ENCODE measurements around the gene TMEM81.

Gene TMEM81, protein sequence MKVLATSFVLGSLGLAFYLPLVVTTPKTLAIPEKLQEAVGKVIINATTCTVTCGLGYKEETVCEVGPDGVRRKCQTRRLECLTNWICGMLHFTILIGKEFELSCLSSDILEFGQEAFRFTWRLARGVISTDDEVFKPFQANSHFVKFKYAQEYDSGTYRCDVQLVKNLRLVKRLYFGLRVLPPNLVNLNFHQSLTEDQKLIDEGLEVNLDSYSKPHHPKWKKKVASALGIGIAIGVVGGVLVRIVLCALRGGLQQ

DNA sequence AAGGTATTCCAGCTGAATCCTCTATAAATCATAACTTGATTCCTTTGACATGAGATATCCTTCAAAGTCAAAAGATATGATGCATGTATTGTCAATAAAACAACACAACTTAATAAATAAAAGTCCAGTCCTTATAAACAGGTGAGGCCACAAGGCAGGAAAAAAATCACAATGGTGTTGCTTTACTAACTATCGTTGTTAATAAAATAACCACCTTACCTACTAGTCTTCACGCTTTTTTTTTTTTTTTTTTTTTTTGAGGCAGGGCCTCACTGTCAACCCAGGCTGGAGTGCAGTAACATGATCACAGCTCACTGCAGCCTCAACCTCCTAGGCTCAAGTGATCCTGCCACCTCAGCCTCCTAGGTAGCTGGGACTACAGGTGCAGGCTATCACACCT, at the start of gene TMEM81:
TSS of gene TMEM81 (minus strand) at position 101 of the 400 bp plus-strand sequence. CDS start 140 bp downstream, outside the sequence.
- no peak for DNase-seq

DNA sequence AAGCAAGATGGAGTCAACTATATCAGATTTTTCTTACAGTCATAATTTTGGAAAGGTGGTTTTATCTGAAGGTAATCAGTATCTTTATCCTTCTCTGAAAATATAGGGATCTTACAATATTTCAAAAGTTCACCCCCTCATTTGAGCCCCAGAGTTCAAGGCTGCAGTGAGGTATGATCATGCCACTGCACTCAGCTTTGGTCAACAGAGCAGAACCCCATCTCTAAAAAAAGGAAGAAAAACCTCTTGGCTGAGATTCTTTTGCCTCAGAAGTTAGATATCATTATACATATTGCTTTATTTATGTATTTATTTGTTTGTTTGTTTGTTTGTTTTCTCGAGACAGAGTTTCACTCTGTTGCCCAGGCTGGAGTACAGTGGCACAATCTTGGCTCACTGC, 49.0 kb upstream of the TMEM81 start:
- DNase-seq = no peak

DNA sequence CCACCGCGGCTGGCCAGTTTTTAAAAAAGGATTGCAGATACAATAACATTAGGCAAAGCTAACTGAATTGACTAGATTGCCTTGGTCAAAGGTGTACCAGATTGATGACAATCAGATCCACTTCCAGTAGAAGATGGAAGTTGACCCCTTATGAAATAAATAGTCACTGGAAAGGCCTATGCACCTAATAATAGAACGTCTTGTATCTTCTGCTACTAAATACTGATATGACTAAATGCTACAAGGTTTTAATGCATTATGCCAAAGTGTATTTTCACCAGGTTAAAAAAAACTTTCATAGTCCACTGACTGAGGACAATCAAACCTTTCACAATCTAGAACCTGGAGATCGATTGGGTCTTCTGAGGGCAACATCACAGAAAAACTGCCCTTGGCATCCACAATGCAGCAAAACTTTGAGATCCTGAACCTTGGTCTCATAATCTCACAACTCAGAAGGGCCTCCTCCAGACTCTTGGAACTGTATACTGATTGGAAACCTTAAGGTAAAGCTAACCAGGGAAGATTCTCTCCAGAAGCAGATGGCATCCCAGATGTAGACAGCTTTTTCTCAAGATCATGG, 45.3 kb upstream of the TMEM81 start:
- DNase-seq = no peak

DNA sequence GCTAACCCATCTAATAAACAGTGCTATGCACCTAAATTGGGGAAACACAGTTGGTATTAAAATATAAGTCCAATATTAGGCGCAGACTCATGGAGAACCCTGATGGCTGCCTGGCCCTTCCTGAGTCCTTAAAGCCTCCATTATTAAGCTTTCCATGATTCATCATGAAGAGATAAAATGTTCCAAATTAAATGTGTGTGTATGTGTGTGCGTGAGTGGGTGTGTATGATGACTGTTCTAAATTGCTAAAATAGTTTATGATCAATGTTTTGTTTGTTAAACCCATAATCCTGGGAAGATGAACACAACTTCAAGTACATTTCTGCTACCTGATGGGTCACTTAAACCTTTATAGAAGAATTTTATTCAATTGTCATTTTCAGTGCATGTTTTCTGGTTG, 43.8 kb upstream of the TMEM81 start:
- DNase-seq = no peak

DNA sequence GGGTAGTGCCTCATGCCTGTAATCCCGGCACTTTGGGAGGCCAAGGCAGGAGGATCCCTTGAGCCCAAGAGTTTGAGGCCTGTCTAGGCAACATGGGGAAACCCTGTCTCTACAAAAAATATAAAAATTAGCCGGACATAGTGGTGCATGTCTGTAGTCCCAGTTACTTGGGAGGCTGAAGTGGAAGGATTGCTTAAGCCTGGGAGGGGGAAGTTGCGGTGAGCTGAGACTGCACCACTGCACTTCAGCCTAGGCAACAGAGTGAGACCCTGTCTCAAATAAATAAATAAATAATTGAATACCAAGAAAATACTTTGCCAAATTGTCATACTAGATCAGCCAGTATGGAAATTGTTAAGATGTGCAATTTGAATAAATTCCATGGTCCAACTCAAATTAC, 43.4 kb upstream of the TMEM81 start:
- no peak for DNase-seq

DNA sequence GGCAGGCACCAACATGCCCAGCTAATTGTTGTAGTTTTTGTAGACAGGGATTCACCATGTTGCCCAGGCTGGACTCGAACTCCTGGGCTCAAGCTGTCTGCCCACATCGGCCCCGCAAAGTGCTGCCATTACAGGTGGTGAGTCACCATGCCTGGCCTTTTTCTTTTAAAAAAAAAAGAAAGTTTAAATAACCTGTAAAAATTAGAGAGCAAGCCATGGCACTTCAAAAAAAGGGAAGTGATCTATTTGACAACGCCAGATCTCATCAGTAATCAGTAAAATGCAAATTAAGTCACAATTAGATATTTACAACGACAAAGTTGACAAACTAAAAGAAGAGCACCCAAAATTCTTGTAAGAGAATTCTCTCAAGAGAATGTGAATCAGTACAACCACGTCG, 40.5 kb upstream of the TMEM81 start:
- DNase-seq = no peak

DNA sequence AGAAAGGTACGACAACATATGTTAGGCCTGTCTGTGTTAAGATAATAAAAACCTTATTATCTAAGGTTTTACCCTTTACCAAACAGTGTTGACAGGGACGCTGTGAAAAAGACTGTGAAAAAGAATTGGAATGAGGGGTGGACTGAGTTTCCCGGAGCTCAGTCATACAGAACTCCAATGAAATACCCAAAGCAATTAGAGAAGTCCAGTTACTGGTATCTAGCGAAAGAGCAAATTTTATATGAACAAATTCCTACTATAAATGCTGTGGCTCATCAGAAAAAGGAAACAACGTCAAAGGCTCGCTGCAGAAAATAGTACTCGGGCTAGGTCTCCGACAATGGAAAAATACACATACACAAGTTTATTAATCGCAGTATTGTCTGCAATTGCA, 38.2 kb upstream of the TMEM81 start:
- DNase-seq = no peak

DNA sequence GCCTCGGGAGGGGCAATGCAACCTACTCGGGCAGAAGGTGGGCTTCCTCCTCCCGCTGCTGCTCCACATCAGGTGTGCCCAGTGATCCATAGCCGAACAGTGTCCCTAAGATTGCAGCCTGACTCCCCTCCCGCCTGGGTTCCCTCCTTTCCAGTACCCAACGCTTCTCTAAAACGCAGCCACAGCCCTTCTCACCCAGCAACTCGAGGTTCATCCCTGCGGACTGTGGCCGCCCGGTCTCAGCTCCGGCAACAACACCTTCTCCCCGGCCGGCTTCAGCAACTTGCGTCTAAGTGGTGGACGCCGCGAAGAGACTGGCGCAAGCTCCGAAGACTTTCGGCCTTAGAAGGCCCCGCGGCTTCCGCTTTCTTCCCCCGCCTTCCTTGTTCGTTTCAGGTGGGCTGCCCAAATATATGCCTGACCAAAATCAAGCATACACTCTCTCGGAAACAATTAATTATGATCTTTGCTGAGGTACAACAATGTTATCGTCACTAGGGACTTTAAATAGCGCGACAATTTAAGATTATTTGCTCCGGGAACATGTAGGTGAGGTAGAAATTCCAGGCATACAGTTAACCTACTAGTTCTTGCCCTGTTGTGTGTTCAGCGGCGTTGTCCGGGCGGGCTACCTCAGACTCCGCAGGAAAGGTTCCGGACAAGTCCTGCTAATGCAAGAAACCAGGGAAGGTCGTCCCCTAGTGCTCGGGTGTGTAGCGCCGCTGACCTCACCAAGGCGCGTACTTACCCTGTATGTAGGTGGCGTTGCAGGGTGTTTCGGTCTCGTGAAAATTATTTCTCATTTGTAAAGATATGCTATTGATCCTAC, 37.6 kb upstream of the TMEM81 start, which contains the start of gene RBBP5:
TSS of gene RBBP5 (minus strand) at position 319 of the 829 bp plus-strand sequence. CDS start at position 214, 105 bp downstream.
- peak; percentile 92 for DNase-seq

DNA sequence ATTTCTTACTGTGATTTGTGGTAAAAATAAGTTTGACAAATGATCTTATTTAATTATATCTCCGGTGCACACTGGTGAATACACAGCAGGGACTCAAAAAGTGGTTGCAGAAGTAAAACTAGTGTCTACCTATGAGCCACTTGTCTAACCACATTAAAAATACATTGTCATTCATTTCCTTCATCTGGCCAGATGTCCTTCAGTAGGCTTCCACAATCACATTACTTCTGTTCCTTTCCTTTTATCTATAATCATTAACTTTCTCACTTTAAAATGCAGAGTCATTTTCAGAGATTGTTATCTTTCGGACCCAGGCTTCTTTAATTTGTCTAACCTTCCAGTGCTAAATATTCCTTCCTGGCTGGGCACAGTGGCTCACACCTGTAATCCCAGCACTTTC, 34.5 kb upstream of the TMEM81 start:
- no peak for DNase-seq

DNA sequence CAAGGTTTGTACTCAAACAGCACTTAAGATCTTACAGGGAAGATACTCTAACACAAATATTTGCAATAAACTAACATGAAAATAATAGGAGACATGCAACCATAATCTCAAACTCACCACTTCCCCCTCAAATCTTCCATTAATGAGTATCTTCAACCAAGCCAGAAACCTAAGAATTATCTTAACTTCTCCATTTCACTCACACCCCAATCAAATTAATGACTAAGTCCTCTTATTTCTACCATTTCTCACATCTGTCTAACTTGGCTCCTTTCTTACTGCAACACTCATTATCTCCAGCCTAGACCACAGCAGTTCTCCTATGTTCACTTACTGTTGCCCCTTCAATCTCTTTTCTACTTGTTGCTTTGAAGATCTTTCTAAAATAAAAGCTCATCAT, 27.1 kb upstream of the TMEM81 start:
- DNase-seq = no peak

DNA sequence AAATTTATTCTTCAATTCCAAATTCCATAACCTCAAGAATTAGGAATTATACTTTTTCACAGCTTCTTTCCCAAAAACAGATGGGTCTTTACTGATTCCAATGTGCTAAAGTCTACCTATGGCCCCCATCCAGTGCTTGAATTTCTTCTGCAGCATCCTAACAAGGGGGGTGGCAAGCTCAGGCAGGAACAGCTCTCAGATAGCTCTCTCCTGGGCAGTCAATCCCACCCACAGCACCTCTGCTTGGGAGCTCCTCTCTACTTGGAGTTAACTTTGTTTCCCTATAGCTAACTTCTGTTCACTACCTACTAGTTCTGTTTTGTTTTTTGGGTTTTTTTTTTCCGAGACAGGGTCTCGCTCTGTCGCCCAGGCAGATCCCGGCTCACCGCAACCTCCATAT, 25.5 kb upstream of the TMEM81 start:
- DNase-seq = no peak

DNA sequence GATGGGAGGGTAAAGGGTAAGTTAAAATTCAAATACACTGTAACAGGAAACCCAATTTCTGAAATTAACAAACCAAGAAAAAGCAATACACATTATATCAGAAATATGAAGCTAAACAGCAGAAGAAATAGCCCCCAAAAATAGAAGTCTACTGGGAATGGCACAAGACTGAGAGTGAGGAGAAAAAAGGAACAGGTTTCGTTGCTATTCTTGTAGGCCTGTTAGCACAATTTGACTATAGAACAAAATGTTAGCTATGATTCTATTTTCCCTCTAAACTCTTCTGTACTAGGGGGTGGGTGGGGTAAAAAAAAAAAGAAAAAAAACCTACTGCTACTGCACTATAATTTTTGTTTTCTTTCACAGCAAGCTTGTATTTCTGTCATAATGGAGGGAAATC, 25.0 kb upstream of the TMEM81 start:
- no peak for DNase-seq

DNA sequence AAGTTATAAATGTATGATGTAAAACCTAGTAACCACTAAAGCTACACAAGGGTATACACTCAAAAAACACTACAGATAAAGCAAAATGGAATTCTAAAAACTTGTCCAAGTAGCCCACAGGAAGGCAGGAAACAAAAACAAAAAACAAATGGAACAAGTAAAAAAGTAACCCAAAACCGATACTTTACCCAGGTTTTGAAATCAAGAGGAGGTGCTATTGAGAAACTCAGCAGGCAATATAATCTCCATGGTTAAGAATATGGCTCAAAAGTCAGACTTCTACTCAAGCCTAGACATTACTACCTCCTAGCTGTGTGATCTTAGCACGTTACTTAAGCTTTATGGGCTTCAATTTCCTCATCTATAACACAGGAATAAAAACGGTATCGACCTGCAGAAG, 24.2 kb upstream of the TMEM81 start:
- no peak for DNase-seq

DNA sequence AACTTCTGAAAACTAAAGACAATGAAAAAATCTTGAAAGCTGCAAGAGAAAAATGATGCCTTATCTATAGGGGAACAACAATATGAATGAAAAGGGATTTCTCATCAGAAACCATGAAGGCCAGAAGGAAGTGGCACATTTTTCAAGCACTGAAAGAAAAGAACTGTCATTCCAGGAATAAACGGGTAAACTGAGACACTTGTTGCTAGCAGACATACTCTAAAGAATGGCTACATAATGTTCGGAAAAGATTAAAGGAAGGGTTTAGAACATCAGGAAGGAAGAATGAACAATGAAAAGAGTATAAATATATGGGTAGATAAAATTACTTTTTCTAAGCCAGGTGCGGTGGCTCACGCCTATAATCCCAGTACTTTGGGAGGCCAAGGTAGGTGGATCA, 23.1 kb upstream of the TMEM81 start:
- no peak for DNase-seq

DNA sequence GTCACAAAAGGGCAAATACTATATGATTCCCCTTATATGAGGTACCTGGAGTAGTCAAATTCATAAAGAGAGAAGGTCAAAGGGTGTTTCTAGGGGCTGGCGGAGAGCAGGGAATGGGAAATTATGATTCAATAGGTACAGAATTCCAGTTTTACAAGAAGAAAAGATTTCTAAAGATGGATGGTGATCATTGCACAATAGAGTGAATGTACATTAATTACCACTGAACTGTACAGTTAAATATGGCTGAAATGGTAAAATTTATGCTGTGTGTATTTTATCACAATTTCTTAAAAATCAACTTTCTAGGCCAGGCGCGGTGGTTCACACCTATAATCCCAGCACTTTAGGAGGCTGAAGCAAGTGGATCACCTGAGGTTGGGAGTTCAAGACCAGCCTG, 18.1 kb upstream of the TMEM81 start:
- DNase-seq = no peak

DNA sequence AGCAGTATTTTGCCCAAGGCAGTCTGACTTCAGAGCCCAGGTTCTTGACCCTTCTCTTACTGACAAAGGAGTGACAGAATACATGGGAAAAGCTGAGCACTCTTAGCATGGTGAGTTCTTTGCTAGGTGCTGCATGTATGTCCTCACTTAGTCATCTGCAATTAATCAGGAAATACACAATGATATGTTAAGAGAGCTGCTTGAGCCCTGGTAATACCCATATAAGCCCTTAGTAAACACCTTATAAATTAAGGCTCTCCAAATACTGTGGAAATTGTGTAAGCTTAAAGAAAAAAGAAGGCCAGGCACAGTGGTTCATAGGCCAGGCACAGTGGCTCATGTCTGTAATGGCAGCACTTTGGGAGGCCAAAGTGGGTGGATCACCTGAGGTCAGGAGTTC, 14.0 kb upstream of the TMEM81 start:
- no peak for DNase-seq

DNA sequence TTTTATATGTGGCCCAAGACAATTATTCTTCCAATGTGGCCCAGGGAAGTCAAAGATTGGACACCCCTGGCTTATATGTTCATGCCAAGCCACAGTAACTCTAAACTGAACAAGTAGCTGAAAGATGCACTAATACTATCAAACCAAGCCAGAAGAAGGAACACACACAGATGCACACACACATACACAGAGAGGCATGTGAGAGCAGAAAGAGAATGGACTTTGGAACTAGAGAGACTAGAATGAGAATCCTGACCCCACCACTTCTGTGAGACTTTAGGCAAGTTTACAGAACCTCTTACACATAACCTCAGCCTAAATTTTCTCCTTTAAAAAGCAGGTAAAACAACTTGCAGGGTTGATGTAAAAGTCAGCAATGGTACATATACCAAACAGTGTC, 11.2 kb upstream of the TMEM81 start:
- DNase-seq = no peak

DNA sequence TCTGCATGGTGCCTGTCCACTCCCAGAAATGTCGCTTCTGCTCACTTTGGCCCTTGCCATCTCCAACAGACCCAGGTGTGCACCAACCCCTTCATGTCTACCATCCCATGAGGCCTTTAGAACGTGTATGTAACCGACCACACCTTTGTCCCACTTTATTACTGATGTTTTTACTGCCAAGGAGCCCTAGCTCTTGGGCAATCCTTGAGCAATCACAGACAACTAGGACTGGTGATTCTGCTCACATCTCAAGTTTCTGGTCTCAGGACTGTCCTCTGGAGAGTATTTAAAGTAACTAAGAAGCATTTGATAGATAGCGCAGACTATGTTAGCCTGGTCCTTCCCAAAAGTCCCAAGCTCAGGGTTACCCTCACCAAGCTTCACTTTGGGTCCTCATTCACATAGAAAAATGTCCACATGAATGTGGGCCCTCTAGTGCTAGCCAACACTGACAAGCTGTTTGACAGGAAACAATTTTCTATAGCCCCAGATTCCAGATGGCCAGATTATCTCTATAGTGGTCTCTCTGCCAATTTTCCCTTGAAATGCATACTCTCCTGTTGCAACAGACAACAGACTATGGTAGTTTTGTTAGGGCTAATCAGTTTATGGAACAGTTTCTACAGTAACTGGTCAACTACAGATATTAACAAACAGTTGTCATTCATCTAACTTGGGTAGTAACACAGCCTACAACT, 6.9 kb upstream of the TMEM81 start:
- DNase-seq = no peak

DNA sequence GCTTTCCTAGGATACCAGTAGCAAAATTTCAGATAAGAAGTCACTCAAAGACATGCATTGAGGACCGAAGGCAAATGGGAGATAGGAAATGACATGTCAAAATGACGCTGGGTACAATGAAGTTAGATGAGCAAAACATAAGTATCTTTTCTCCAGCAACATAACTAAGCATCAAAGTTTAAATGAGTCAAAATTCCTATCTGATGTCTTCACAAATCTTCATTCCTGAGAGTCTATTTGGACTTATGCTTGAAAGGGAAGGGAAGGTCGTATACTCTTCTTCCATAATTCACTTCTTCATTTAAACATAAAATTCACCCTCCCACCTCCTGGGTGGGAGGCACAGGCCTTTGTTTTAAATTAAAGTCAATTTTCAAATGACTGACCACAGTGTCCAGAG, 4.1 kb upstream of the TMEM81 start:
- no peak for DNase-seq

DNA sequence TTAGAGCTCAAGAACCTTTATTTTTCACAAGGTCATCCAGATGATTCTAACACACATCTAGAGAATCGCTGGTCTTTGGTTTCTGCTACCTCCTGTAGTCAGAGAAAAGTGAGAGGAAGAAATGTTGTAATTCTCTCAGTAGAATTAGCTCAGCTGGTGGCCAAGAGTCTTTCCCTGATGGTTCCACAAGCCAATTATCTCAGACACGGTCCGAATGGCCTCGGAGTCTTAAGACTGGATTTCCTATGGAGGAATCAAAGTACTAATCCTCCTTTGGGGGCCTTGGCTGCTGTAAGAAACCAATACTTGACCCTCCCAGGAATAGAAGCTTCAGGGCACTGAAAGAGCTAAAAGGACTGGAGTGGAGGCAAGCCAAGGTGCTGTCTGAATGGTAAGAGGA, 1.8 kb downstream of the TMEM81 start:
- no peak for DNase-seq

DNA sequence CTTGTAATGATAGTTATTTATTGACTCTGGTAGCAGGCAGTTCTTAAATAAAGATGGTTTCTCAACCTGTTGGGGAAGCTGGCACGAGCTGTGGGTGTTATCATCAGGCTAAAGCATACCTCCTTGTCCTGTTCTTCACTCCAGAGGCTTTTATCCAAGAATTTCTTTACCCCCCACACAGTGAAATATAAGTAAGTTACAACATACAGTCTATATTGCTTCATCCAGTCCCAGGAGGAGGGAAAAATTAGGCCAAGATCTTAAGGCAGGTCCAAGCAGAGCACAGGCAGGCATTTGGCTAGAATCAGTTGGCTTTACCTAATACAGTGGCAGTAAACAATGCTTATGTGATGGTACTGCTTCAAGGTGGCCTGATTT, 6.3 kb downstream of the TMEM81 start:
- no peak for DNase-seq

DNA sequence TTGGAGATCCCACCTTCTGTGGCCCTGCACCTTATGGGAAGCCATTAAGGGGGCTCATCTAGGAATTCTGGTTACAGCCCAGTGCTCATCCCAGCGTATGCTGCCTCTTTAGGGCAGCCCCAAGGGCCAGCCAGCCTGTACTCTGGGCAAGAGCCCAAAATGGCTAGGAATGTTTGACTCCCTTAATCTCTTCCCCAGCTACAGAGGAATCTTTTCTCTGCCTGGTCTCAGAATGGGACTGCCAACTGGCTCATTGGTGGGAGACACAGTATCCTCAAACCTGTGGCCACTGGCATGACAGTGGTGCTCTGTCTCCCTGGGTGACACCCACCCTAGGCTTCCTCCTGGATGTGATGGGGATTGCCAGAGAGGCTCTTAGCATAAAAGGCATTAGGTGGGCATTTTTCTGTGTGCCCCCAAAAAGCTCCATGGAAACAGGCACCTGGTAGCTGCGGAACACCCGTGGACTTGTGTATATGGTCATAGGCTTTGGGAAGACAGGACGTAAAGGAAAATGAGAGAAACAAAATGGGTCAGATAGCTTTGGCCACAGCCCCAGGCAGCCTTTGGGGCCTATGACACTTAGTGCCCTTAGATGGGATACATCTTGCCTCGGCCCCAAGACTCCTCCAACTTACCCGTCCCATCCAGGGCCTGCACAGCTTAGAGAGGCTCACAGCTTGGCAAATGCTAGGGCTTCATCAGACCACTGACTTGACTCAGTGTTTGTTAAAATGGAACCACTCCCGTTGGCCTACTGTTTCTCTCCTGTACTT, 6.9 kb downstream of the TMEM81 start:
- DNase-seq = no peak

DNA sequence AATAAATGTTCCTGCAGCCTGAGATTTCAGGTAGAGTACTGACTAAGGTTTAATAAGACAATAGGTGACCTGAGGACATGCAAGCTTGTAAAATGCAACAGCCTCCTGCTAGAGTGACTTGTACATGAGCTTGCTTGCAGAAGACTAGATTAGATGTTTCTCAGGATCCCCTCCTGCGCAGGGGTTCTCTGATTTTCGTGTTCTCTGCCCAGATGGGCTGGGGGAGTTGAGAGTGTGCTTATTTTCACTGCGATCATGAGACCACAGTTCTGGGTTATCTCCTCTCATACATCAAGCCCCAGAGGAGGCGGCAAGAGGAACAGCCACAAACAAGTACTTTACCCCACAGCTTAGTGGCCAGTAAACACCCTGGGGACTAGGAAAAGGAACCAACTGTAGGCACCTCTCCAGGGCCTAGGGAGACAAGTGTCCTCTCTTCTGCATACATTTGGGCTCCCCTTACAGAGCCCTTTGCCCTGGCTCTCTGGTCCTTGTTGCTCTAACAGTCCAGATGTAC, 8.0 kb downstream of the TMEM81 start:
- no peak for DNase-seq
